NCI-H2029 treated with DMSO at 0.1 percent for 48 hours (cell line): Measurements from ENCODE around the gene ATAD3A.
"Not testable (repeated sequence)": the region's sequence is repeated elsewhere in the genome, so short reads cannot be mapped to it uniquely, and the experiment has no call there.

Source experiments
- DNase-seq: peaks from one replicate; lab custom pipeline; 2025; lab: John Stamatoyannopoulos, UW

ATAD3A gene

GRCh38 chr1:1556505-1556904 lies 44.5 kb downstream of the ATAD3A start:
- DNase-seq: no peak

- DNase-seq: not testable (repeated sequence)
These were observed 45.0 kb downstream of the ATAD3A start for GRCh38 chr1:1556961-1557360.

GRCh38 chr1:1557688-1558087 lies 45.7 kb downstream of the ATAD3A start:
- DNase-seq: not testable (repeated sequence)

GRCh38 chr1:1558591-1558990 lies 46.6 kb downstream of the ATAD3A start:
- no peak for DNase-seq

- DNase-seq: no peak
These were observed 47.1 kb downstream of the ATAD3A start for GRCh38 chr1:1559066-1559465.

- DNase-seq: no peak
These were observed 48.2 kb downstream of the ATAD3A start for GRCh38 chr1:1560178-1560577.

- no peak for DNase-seq
These were observed 50.0 kb downstream of the ATAD3A start for GRCh38 chr1:1561801-1562470.

GRCh38 chr1:1562556-1563195 lies 50.7 kb downstream of the ATAD3A start:
- DNase-seq: no peak

- no peak for DNase-seq
These were observed 51.7 kb downstream of the ATAD3A start for GRCh38 chr1:1563688-1564087.

GRCh38 chr1:1564268-1564667 lies 52.3 kb downstream of the ATAD3A start:
- no peak for DNase-seq

- DNase-seq: no peak
These were observed 53.4 kb downstream of the ATAD3A start for GRCh38 chr1:1565340-1565739.

GRCh38 chr1:1567152-1567875 lies 55.4 kb downstream of the ATAD3A start:
- DNase-seq: no peak

GRCh38 chr1:1567891-1568291 lies 55.9 kb downstream of the ATAD3A start:
- no peak for DNase-seq

GRCh38 chr1:1569341-1569740 lies 57.4 kb downstream of the ATAD3A start:
- no peak for DNase-seq

GRCh38 chr1:1573843-1574720 lies 62.1 kb downstream of the ATAD3A start:
- DNase-seq: no peak

GRCh38 chr1:1574721-1575537 lies 63.0 kb downstream of the ATAD3A start, which contains the start of gene SSU72:
Gene SSU72 (minus strand): TSS chr1:1574863. CDS start chr1:1574557, 306 bp downstream.
- DNase-seq: peak; percentile 59

- DNase-seq: no peak
These were observed 65.5 kb downstream of the ATAD3A start for GRCh38 chr1:1577367-1578011.

GRCh38 chr1:1578371-1578940 lies 66.5 kb downstream of the ATAD3A start:
- no peak for DNase-seq

GRCh38 chr1:1582585-1583346 lies 70.8 kb downstream of the ATAD3A start:
- DNase-seq: no peak
